NCI-H187 (cell line): ENCODE results near the gene WDR70.
"Not testable (repeated sequence)": the region's sequence is repeated elsewhere in the genome, so short reads cannot be mapped to it uniquely, and the experiment has no call there.

Experiments used
- DNase-seq, 2 experiments: peaks; one replicate each; lab custom pipeline; 2025; lab: John Stamatoyannopoulos, UW

Gene WDR70

GRCh38 chr5:37685211-37685610 is 306.1 kb downstream of the WDR70 start:
- no peak for DNase-seq

- no peak for DNase-seq
Observed at GRCh38 chr5:37685816-37686215, 306.7 kb downstream of the WDR70 start.

- DNase-seq, result not testable (repeated sequence)
Observed at GRCh38 chr5:37688925-37689324, 309.8 kb downstream of the WDR70 start.

- DNase-seq, result not testable (repeated sequence)
Observed at GRCh38 chr5:37694333-37694732, 315.2 kb downstream of the WDR70 start.

GRCh38 chr5:37694867-37695266 is 315.7 kb downstream of the WDR70 start:
- DNase-seq, result no peak

GRCh38 chr5:37695647-37696046 is 316.5 kb downstream of the WDR70 start:
- DNase-seq, result no peak

- no peak for DNase-seq
Observed at GRCh38 chr5:37696190-37697021, 317.3 kb downstream of the WDR70 start.

- no peak for DNase-seq
Observed at GRCh38 chr5:37701868-37702267, 322.8 kb downstream of the WDR70 start.

GRCh38 chr5:37703841-37704241 is 324.7 kb downstream of the WDR70 start:
- no peak for DNase-seq

- no peak for DNase-seq
Observed at GRCh38 chr5:37704406-37704805, 325.3 kb downstream of the WDR70 start.

GRCh38 chr5:37709020-37709419 is 329.9 kb downstream of the WDR70 start:
- no peak for DNase-seq

- no peak for DNase-seq
Observed at GRCh38 chr5:37710965-37711364, 331.8 kb downstream of the WDR70 start.

GRCh38 chr5:37712750-37713149 is 333.6 kb downstream of the WDR70 start:
- DNase-seq, result no peak

- no peak for DNase-seq
Observed at GRCh38 chr5:37714756-37715155, 335.6 kb downstream of the WDR70 start.

- no peak for DNase-seq
Observed at GRCh38 chr5:37715361-37715760, 336.2 kb downstream of the WDR70 start.

- DNase-seq, result no peak
Observed at GRCh38 chr5:37715992-37716391, 336.9 kb downstream of the WDR70 start.

- no peak for DNase-seq
Observed at GRCh38 chr5:37716405-37716804, 337.3 kb downstream of the WDR70 start.

GRCh38 chr5:37717276-37717612 is 338.1 kb downstream of the WDR70 start:
- no peak for DNase-seq

GRCh38 chr5:37717613-37718431 is 338.7 kb downstream of the WDR70 start:
- DNase-seq, result peak; percentile 64 to 79

GRCh38 chr5:37720550-37720952 is 341.4 kb downstream of the WDR70 start:
- DNase-seq, result no peak

- no peak for DNase-seq
Observed at GRCh38 chr5:37721447-37721871, 342.3 kb downstream of the WDR70 start.

- DNase-seq, result no peak
Observed at GRCh38 chr5:37722236-37723161, 343.4 kb downstream of the WDR70 start.
